ENCODE results near the gene CALHM5.

The CALHM5 gene

GRCh38 chr6:116508527-116508926 lies 2.9 kb upstream of the CALHM5 start:
- no peak for DNase-seq (ENCODE audit: low read depth)

DNA sequence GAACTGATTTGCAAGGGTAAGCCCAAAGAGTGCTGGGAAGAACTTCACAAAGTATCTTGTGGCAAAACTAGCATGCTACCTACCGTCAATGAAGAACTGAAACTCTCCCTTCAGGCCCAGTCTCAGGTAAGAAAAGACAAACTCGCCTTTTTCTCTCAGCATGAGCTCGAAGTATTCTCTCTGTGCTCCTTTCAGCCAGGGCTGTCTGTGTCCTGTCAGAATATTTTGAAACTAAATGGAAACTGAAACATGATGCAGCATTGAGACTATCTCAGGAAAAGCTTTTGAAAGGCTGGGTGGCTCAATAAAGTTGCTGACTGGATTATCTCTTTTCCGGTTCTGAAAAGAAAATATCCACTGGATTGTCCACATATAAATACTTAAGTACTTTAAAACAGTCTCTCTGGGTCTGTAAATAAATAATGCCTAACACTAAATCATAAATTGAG lies 696 bp downstream of the CALHM5 start:
- peak; percentile 21 for DNase-seq (ENCODE audit: low read depth)

- no peak for DNase-seq (ENCODE audit: low read depth)
These were observed 1.3 kb downstream of the CALHM5 start for GRCh38 chr6:116512734-116513133.

DNA sequence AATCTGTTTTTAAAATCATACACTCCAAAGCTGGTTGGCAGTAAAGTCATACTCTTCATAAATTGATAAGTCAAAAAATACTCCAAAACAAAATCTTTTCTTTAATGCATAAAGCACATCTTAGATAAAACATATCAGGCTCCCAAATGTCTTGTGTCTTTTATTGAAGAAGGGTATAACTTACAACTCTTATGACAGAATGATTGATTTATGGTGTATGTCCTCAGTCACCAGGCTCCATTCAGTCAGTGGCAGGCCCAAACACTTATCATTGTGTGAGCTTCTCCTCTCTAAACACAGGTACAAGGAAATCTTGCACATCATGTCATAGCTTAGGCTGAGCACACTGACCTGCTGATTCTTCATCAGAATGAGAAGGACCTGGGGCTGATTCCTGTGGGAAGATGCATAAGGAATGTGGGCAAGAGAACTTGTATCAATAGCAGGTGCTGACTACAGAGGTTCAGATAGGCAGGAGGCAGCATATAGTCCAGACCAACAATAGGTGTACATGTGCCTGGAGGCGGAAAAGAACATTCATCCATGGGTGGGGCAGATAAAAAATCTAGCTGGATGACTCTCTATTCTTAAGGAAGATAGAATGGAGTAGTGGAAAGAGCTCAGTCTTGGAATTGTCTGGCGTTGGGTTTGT lies 1.9 kb downstream of the CALHM5 start:
- DNase-seq (ENCODE audit: low read depth) = peak; percentile 30

DNA sequence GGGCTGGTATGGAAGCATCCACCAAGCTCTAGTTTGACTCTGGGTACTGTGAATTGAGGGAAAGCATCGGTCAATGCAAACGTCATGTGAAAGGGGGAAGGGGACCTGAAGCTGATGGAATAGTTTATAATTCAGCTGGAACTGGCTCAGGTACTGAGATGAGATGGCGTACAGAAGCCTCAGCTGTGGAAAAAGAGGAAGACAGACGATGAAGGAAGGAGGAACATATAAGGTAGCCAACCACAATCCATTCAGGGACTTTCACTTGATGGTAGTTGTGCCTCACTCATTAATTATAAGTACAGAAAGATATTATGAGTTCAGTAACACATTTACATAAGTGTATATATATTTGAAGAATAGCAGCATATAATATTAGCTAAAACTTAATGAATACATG lies 2.7 kb downstream of the CALHM5 start:
- DNase-seq (ENCODE audit: low read depth) = no peak

DNA sequence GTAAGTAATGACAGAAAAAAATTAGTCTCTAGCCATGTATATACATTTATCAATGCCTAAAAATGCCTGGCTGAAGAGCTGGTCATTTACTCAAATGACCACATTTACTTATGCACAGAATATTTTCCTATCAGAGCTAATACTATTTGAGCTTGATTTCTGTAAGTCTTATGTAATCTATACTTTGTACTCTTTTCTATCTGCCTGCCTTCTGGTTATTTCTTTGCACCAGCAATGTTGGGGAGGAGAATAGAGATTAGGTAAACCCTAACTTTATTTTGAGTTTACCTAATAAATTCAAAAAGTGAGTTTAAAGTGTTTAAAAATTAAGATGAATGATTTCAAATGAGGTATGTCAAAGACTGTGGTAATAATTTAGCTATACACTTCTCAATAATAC lies 3.7 kb downstream of the CALHM5 start:
- DNase-seq (ENCODE audit: low read depth) = no peak

GRCh38 chr6:116518621-116519368 lies 7.4 kb downstream of the CALHM5 start:
- DNase-seq (ENCODE audit: low read depth) = no peak

GRCh38 chr6:116522896-116523295 lies 11.5 kb downstream of the CALHM5 start:
- no peak for DNase-seq (ENCODE audit: low read depth)

GRCh38 chr6:116524236-116524635 lies 12.8 kb downstream of the CALHM5 start:
- DNase-seq (ENCODE audit: low read depth) = no peak

- no peak for DNase-seq (ENCODE audit: low read depth)
These were observed 16.7 kb downstream of the CALHM5 start for GRCh38 chr6:116528133-116528532.

GRCh38 chr6:116528780-116529179 lies 17.3 kb downstream of the CALHM5 start:
- peak; percentile 68 for DNase-seq (ENCODE audit: low read depth)

- DNase-seq (ENCODE audit: low read depth) = no peak
These were observed 18.2 kb downstream of the CALHM5 start for GRCh38 chr6:116529466-116530290.

- DNase-seq (ENCODE audit: low read depth) = no peak
These were observed 19.0 kb downstream of the CALHM5 start for GRCh38 chr6:116530436-116530835.

DNA sequence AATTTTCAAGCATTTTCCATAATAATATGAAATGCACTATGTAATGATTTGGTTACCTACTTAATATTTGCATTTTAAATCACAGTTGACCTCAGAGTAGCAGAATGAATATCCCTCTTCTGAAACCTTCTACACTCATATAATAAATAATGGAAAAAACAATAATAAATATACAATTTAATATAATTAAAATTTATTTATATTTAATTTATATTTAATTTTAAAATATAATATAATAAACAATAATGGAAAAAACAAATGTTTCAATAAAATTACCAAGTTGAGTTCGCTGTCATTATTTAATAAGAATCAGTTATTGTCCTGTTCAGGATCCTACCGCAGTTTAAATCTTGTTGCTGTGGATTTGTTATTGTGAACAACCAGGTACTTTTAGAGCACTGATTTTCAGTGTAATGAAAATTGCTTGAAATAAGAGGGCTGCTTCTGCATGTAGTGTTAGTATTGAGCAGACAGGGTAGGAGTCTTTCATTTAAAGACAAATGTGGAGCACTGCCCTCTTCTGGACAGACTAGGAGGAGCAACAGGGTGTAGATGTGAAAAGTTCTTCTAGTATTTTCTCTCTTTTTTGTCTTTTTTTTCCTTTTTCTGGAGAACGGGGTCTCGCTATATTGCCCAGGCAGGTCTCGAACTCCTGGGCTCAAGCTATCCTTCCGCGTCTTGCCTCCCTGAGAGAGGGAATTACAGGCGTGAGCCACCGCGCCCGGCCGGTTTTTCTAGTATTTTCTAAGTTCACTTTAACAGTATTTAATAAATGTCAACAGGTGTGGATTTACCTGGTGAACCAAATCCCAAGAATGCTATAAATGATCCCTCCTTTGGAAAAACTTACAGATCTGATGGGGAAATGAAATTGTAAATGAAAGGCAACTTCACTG lies 20.5 kb downstream of the CALHM5 start:
- DNase-seq (ENCODE audit: low read depth) = peak; percentile 83

DNA sequence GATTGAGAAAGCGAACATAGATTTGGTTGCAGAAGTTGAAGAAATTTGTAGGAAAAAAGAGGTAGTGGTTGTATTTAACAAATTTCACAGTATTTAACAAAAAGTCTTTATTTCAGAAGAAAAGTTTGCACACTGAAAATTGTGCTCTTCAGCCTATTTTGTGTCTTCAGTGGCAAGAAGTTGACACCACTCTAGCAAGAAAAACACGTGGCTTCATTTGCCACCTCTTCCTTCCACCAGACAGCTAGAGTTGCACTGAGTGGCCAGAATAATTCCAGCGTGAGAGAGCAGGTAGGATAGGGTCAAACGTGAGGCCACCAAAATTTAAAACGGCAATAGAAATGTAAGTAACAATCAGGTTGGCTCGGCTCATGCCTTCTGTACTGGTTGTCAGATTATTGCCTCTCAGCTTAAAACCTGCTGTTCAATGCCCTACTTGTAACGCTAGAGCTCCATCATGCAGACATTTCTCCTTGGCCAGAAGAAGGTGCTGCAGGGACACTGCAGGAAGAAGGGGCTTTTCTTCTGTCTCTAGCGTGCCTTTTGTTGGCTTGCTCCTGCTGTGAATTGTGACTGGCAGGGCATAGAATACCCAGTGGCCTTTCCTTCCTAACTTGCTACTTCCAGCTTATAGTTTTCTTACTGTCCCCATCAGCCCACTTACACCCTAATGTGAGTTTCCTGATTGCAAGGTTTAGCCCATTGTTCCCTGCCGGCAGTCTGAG lies 22.0 kb downstream of the CALHM5 start:
- no peak for DNase-seq (ENCODE audit: low read depth)

DNA sequence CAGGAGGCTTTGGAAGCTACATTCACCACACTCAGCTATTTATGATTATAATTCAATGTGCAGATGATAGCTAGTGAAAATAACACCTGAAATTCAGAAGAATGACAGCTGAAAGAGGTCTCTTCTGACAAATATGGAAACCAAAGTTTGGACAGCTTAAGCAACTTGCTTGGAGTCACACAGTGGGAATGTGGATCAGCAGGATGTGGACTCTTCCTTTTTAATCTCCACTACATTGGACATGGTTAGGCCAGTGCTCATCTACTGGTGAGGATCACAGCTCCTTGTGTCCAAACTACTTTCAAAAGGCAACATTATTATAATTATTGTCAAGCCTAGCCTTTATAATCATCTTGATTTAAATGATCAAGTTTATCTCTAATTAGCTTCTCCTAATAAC lies 23.7 kb downstream of the CALHM5 start:
- DNase-seq (ENCODE audit: low read depth) = peak; percentile 42

DNA sequence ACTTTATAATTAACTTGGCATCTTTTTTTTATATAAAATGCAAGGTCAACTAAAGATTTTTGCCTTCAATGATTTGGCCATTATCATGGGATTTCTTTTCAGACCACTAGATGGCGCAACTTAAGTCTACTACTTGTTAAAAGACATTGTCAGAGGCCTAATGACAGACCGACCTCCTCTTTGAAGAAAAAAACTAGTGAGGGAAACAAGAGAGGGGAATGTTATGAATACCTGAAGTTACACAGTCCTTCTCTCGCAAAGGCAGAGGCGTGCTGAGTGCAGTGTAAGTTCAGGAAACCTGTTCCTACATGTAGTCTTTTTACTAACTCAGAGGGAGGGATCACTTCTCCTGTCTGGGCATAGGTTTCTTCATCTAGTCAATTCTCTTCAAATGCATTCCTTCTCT lies 24.8 kb downstream of the CALHM5 start:
- peak; percentile 86 for DNase-seq (ENCODE audit: low read depth)

DNA sequence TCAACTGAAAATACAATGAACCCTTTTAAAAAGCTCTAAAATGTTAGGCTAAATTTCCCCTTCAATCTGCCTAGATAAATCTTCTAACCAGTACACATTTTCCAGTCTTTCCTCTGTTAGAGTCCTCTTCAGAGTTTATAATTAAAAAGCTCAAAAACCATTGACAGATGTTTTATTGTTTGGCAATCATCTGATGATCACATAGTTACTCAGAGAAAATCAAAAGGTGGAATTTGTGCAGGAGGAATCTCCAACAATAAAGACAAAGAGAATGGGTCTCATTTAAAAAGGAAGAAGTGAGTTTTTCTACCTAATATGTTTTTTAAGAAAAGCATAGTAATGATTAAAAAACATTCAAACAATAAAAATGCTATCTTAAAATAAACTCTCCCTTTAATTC lies 31.0 kb downstream of the CALHM5 start:
- peak; percentile 33 for DNase-seq (ENCODE audit: low read depth)

- no peak for DNase-seq (ENCODE audit: low read depth)
These were observed 31.7 kb downstream of the CALHM5 start for GRCh38 chr6:116543149-116543548.

GRCh38 chr6:116545651-116546050 lies 34.2 kb downstream of the CALHM5 start, which contains the start of gene TRAPPC3L:
TRAPPC3L (minus strand) TSS chr6:116545684; CDS start chr6:116545514, 170 bp downstream.
- DNase-seq (ENCODE audit: low read depth) = no peak

DNA sequence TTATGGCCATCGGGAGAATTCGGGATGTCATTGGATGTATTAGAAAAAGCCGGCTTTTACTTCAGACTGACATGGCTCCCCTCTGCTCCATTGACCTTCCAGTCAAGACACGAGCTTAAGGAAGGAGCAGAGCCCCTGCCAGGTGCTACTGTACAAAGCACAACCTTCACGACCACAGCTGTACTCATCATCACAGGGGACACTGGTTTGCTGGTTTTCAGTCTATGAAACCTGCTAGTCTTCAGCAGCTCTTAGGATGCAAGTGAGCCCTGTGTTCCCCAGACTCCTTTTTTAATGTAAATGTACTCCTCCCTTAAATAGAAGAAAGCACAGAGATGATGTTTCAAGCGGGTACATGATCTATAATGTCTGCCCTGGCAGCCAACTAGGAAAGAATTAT lies 35.9 kb downstream of the CALHM5 start:
- DNase-seq (ENCODE audit: low read depth) = no peak
